Neural progenitor cell (in vitro differentiated cells): ENCODE measurements around the gene DKK2.

Source experiments
- EZH2 ChIP-seq: fragments of 200-600 bp; sonication (generic); IDR thresholded peaks from 2 replicates; pipeline ENCODE4 v1.6.1; 2017; ENCODE audit warnings: antibody characterized with exemption, mild to moderate bottlenecking, moderate library complexity
- EZH2phosphoT487 ChIP-seq: fragments of 200-600 bp; sonication (generic); IDR thresholded peaks from 2 replicates; pipeline ENCODE4 v1.6.1; 2017; ENCODE audit warnings: antibody characterized with exemption
- TF ChIP-seq, protein P1 (sequence below): fragments of 200-600 bp; sonication (generic); IDR thresholded peaks from 2 replicates; pipeline ENCODE4 v1.5.1; 2017; ENCODE audit warnings: antibody characterized with exemption, mild to moderate bottlenecking

- TF ChIP-seq, protein P1, sequence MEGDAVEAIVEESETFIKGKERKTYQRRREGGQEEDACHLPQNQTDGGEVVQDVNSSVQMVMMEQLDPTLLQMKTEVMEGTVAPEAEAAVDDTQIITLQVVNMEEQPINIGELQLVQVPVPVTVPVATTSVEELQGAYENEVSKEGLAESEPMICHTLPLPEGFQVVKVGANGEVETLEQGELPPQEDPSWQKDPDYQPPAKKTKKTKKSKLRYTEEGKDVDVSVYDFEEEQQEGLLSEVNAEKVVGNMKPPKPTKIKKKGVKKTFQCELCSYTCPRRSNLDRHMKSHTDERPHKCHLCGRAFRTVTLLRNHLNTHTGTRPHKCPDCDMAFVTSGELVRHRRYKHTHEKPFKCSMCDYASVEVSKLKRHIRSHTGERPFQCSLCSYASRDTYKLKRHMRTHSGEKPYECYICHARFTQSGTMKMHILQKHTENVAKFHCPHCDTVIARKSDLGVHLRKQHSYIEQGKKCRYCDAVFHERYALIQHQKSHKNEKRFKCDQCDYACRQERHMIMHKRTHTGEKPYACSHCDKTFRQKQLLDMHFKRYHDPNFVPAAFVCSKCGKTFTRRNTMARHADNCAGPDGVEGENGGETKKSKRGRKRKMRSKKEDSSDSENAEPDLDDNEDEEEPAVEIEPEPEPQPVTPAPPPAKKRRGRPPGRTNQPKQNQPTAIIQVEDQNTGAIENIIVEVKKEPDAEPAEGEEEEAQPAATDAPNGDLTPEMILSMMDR, result no peak
- TF ChIP-seq EZH2, result no peak
- no peak for TF ChIP-seq EZH2phosphoT487
These were observed 64.5 kb downstream of the DKK2 start for GRCh38 chr4:106971636-106972035.
